GM12878 (cell line): Measurements from ENCODE around the gene DPM1. TPM values are rescaled to one million over a fixed set of nuclear protein-coding genes. Genes with fewer than 3 reads are reported as not detected.

Experiments
- ATAC-seq: fragments of 200-7000 bp; cut with Tn5 transposase; 3 replicates; pipeline ENCODE4 v1.9.1; 2020; ENCODE audit warnings: mild to moderate bottlenecking, moderate library complexity
- BruUV-seq: library from RNA; stranded (reverse); fragments of 400-500 nt; replicated peaks from 2 replicates; lab custom pipeline; 2021; lab: Mats Ljungman, UMichigan
- CTCF ChIA-PET: fragments of 300-600 bp; sonication (Branson Sonifier 250); formaldehyde crosslinking; extraction: SDS; loops from one replicate; lab custom pipeline; 2021; ENCODE audit warnings: inconsistent platforms; lab: Yijun Ruan, JAX
- POLR2A ChIA-PET: fragments of 350-600 bp; formaldehyde crosslinking; extraction: SDS; loops from one replicate; lab custom pipeline; 2021; ENCODE audit warnings: inconsistent platforms; lab: Charles Lee
- RAD21 ChIA-PET: fragments of 300-600 bp; sonication (Branson Sonifier 250); formaldehyde crosslinking; loops from one replicate; lab custom pipeline; 2023; ENCODE audit warnings: antibody characterized with exemption; ENCODE audit not compliant: unreplicated experiment; lab: Charles Lee
- SMC1A ChIA-PET: fragments of 300-600 bp; sonication (Branson Sonifier 250); formaldehyde crosslinking; loops from one replicate; lab custom pipeline; 2023; ENCODE audit not compliant: unreplicated experiment, uncharacterized antibody; lab: Charles Lee
- DNase-seq: peaks from one replicate; pipeline ENCODE4 v3.0.0-alpha.2; 2011; ENCODE audit warnings: low read depth, low spot score
- FAIRE-seq: peaks from 3 replicates; lab custom pipeline; 2011; peaks lifted over from hg19 to GRCh38; lab: Jason Lieb, UNC
- H2AFZ ChIP-seq: 2 replicates; pipeline ENCODE4 v1.6.0; 2011; ENCODE audit warnings: low read depth, low read length, control low read depth; ENCODE audit not compliant: control insufficient read depth
- H3K27ac ChIP-seq: 2 replicates; pipeline ENCODE4 v1.5.1; 2011; ENCODE audit warnings: control low read depth; ENCODE audit not compliant: control insufficient read depth, insufficient read depth
- H3K27me3 ChIP-seq, 2 experiments: replicated peaks in 1 of 2; 2 replicates each; pipeline versions ENCODE4 v1.6.0 to v1.6.1; 2011; ENCODE audit warnings: low read length in 1 of 2; ENCODE audit not compliant: control insufficient read depth in 2 of 2, insufficient read depth in 2 of 2
- H3K36me3 ChIP-seq, 2 experiments: 2 replicates each; pipeline ENCODE4 v1.5.1; 2011; ENCODE audit warnings: low read length in 1 of 2; ENCODE audit not compliant: control insufficient read depth in 2 of 2, insufficient read depth in 2 of 2
- H3K4me1 ChIP-seq: 2 replicates; pipeline ENCODE4 v1.6.1; 2011; ENCODE audit warnings: mild to moderate bottlenecking, low read length, moderate library complexity, mixed read lengths; ENCODE audit not compliant: control insufficient read depth, insufficient read depth
- H3K4me2 ChIP-seq: 2 replicates; pipeline ENCODE4 v1.6.0; 2011; ENCODE audit warnings: control low read depth; ENCODE audit not compliant: control insufficient read depth, insufficient read depth
- H3K4me3 ChIP-seq: fragments of 200-600 bp; sonication (generic); 2 replicates; pipeline ENCODE4 v1.5.1; 2016
- H3K79me2 ChIP-seq: 2 replicates; pipeline ENCODE4 v1.6.0; 2011; ENCODE audit warnings: low read length; ENCODE audit not compliant: control insufficient read depth, insufficient read depth
- H3K9ac ChIP-seq: 2 replicates; pipeline ENCODE4 v1.8.0; 2011; ENCODE audit warnings: low read length, control low read depth, mixed read lengths; ENCODE audit not compliant: control insufficient read depth, insufficient read depth
- H3K9me3 ChIP-seq: replicated peaks from 3 replicates; pipeline ENCODE4 v1.5.1; 2011; ENCODE audit warnings: mild to moderate bottlenecking, low read length; ENCODE audit not compliant: control insufficient read depth, insufficient read depth
- H4K20me1 ChIP-seq: 2 replicates; pipeline ENCODE4 v1.6.0; 2011; ENCODE audit not compliant: control insufficient read depth, insufficient read depth
- CEBPZ ChIP-seq: fragments of 150-350 bp; IDR thresholded peaks from 2 replicates; pipeline ENCODE4 v1.6.1; 2016; ENCODE audit warnings: low read depth, low read length
- CHD4 ChIP-seq: fragments of 200-600 bp; sonication (generic); IDR thresholded peaks from 2 replicates; pipeline ENCODE4 v1.6.1; 2016; ENCODE audit warnings: mild to moderate bottlenecking
- EZH2 ChIP-seq: IDR thresholded peaks from 2 replicates; pipeline ENCODE4 v1.6.1; 2012; ENCODE audit warnings: low read depth, mild to moderate bottlenecking, control low read depth, inconsistent platforms, low read length, borderline replicate concordance; ENCODE audit not compliant: control insufficient read depth
- HCFC1 ChIP-seq: fragments of 150-350 bp; IDR thresholded peaks from 2 replicates; pipeline ENCODE4 v1.6.1; 2014; ENCODE audit warnings: low read length
- MXI1 ChIP-seq: fragments of 150-350 bp; IDR thresholded peaks from 2 replicates; pipeline ENCODE4 v1.6.1; 2011; ENCODE audit warnings: low read depth, mild to moderate bottlenecking, inconsistent platforms, low read length, improper control_type of control experiment
- POU2F2 ChIP-seq: IDR thresholded peaks from 3 replicates; pipeline ENCODE4 v1.6.1; 2011; ENCODE audit warnings: low read depth, mild to moderate bottlenecking, low read length, borderline replicate concordance
- SMC3 ChIP-seq: IDR thresholded peaks from 2 replicates; pipeline ENCODE4 v1.6.1; 2011; ENCODE audit warnings: low read length, improper control_type of control experiment, borderline replicate concordance
- ZNF217 ChIP-seq: fragments of 450-650 bp; IDR thresholded peaks from 2 replicates; pipeline ENCODE4 v1.6.1; 2017; ENCODE audit warnings: antibody characterized with exemption, mild to moderate bottlenecking
- WGBS: methylation state at CpG from one replicate; pipeline ENCODE4 v1.1.6; 2016; ENCODE audit warnings: low lambda C conversion rate; ENCODE audit not compliant: insufficient replicate concordance, insufficient coverage; ENCODE audit errors: missing lambda C conversion rate; 5-methylcytosine and 5-hydroxymethylcytosine counted together
- in situ Hi-C: fragments of 300-500 bp; cut with MboI; formaldehyde crosslinking; loops from 9 replicates; pipeline ENCODE4 v1.14.3; 2018; ENCODE audit warnings: mixed read lengths
- intact Hi-C: fragments of 100-400 bp; cut with micrococcal nuclease; formaldehyde crosslinking; loops from one replicate; pipeline ENCODE4 v1.14.2; 2022; ENCODE audit not compliant: unreplicated experiment
- polyA plus RNA-seq, 11 experiments: library from polyadenylated mRNA; depleted of rRNA in 4 of 11; unstranded in 6 of 11; stranded (reverse) in 5 of 11; fragments of >200 nt; fragmentation: Nextera tagmentation in 4 of 11; fragmentation: Illumina TruSeq in 1 of 11; extraction: Ambion mirVana in 4 of 11; extraction: Trizol in 1 of 11; gene quantifications; 1 replicate in 1 of 11; 2 replicates in 10 of 11; pipeline versions ENCODE4 v1.2.1 to v1.2.3, GENCODE V29; 2011 to 2016; ENCODE audit warnings: inconsistent platforms in 2 of 11, missing spikeins in 2 of 11, low read depth in 1 of 11
- total RNA-seq, 4 experiments: library from RNA; depleted of rRNA in 3 of 4; stranded (reverse); fragments of >200 nt in 3 of 4; fragmentation: Illumina TruSeq in 1 of 4; extraction: Trizol in 1 of 4; gene quantifications; 2 replicates each; pipeline versions ENCODE4 v1.2.1 to v1.2.3, GENCODE V29; 2013 to 2021
- TF ChIP-seq, protein P1 (sequence below): fragments of 450-650 bp; IDR thresholded peaks from 2 replicates; pipeline ENCODE4 v1.6.1; 2016; ENCODE audit warnings: mild to moderate bottlenecking

DPM1 gene
- total and polyA plus RNA-seq, 10 of the 15 experiments (the other 5 are each of a cell fraction or from before 2014, with no cell fraction given) = 53.3 to 167 (median 108) TPM

GRCh38 chr20:51003753-51004152 lies 45.4 kb upstream of the DPM1 start:
- no peaks in the 10 kb centered on the region for H3K4me1 ChIP-seq
- peaks cover 0 to 4% of the 10 kb centered on the region in 2 experiments; a peak in 2 of 4 replicates for H3K27me3 ChIP-seq
- no peak overlapping the region for H3K27ac ChIP-seq
- no peak overlapping the region for H2AFZ ChIP-seq
- no peaks in the 10 kb centered on the region for H3K9me3 ChIP-seq
- FAIRE-seq (no peak), ATAC-seq (no peak), DNase-seq (no peak)
- no peak for TF ChIP-seq SMC3
- TF ChIP-seq CEBPZ = no peak
- TF ChIP-seq, protein P1, sequence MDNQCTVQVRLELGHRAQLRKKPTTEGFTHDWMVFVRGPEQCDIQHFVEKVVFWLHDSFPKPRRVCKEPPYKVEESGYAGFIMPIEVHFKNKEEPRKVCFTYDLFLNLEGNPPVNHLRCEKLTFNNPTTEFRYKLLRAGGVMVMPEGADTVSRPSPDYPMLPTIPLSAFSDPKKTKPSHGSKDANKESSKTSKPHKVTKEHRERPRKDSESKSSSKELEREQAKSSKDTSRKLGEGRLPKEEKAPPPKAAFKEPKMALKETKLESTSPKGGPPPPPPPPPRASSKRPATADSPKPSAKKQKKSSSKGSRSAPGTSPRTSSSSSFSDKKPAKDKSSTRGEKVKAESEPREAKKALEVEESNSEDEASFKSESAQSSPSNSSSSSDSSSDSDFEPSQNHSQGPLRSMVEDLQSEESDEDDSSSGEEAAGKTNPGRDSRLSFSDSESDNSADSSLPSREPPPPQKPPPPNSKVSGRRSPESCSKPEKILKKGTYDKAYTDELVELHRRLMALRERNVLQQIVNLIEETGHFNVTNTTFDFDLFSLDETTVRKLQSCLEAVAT = no peak
- TF ChIP-seq CHD4 = no peak
- TF ChIP-seq MXI1 = no peak
- no peak for TF ChIP-seq ZNF217
- TF ChIP-seq POU2F2 = no peak
- no peak for TF ChIP-seq HCFC1
- TF ChIP-seq EZH2 = no peak
- H3K36me3 ChIP-seq = no peaks in the 10 kb centered on the region
- ChIA-PET POLR2A (no interaction called here), CTCF (no interaction called here), SMC1A (no interaction called here), RAD21 (no interaction called here)
- H3K79me2 ChIP-seq = no peaks in the 10 kb centered on the region
- H3K4me2 ChIP-seq = no peak overlapping the region
- in situ Hi-C loops (no loop called here), intact Hi-C loops (no loop called here)
- BruUV-seq = no TSS peak
- no peak overlapping the region for H3K9ac ChIP-seq
- H4K20me1 ChIP-seq = no peaks in the 10 kb centered on the region
- WGBS = 40% methylated on average over 21 of the region's 21 CpGs
- no peak overlapping the region for H3K4me3 ChIP-seq
